Loucy (cell line): Measurements from ENCODE around the gene KIAA1328.

Experiments
- EZH2phosphoT487 ChIP-seq: fragments of 200-600 bp; IDR thresholded peaks from 2 replicates; pipeline ENCODE4 v1.6.1; 2018; ENCODE audit warnings: antibody characterized with exemption, mild to moderate bottlenecking, moderate library complexity, borderline replicate concordance
- TF ChIP-seq, protein P1 (sequence below): fragments of 200-600 bp; sonication (generic); conservative IDR thresholded peaks from 2 replicates; pipeline ENCODE4 v1.5.1; 2014; ENCODE audit warnings: mild to moderate bottlenecking, antibody characterized with exemption, low read length

- TF ChIP-seq, protein P1, sequence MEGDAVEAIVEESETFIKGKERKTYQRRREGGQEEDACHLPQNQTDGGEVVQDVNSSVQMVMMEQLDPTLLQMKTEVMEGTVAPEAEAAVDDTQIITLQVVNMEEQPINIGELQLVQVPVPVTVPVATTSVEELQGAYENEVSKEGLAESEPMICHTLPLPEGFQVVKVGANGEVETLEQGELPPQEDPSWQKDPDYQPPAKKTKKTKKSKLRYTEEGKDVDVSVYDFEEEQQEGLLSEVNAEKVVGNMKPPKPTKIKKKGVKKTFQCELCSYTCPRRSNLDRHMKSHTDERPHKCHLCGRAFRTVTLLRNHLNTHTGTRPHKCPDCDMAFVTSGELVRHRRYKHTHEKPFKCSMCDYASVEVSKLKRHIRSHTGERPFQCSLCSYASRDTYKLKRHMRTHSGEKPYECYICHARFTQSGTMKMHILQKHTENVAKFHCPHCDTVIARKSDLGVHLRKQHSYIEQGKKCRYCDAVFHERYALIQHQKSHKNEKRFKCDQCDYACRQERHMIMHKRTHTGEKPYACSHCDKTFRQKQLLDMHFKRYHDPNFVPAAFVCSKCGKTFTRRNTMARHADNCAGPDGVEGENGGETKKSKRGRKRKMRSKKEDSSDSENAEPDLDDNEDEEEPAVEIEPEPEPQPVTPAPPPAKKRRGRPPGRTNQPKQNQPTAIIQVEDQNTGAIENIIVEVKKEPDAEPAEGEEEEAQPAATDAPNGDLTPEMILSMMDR = no peak
- TF ChIP-seq EZH2phosphoT487 = no peak
These were observed 15.1 kb upstream of the KIAA1328 start for GRCh38 chr18:36813824-36814223.
